SU-DHL-6 (cell line): Measurements from ENCODE around the gene TOP1.

Source experiments
- H2AFZ ChIP-seq: fragments of 200-600 bp; sonication (generic); 2 replicates; pipeline ENCODE4 v1.6.1; 2014; ENCODE audit warnings: low read depth, mild to moderate bottlenecking, moderate library complexity, mixed read lengths, antibody characterized with exemption, low read length; ENCODE audit not compliant: severe bottlenecking
- H3F3A ChIP-seq: fragments of 200-600 bp; shearing (Covaris generic); 2 replicates; pipeline ENCODE4 v1.6.0; 2016; ENCODE audit warnings: antibody characterized with exemption, mild to moderate bottlenecking; ENCODE audit not compliant: insufficient read depth
- H3K27ac ChIP-seq: fragments of 200-600 bp; sonication (generic); 2 replicates; pipeline ENCODE4 v1.5.1; 2016; ENCODE audit warnings: low read depth, mild to moderate bottlenecking, low read length, moderate library complexity, mixed read lengths
- H3K27me3 ChIP-seq: fragments of 200-600 bp; sonication (generic), shearing (Covaris generic); 2 replicates; pipeline ENCODE4 v1.6.0; 2014; ENCODE audit warnings: mild to moderate bottlenecking, low read length
- H3K36me3 ChIP-seq: fragments of 200-600 bp; sonication (generic); 2 replicates; pipeline ENCODE4 v1.6.1; 2014; ENCODE audit warnings: mild to moderate bottlenecking, low read length, mixed read lengths
- H3K4me2 ChIP-seq: fragments of 300-600, 200-600 bp; shearing (Covaris generic), sonication (generic); 2 replicates; pipeline ENCODE4 v1.6.0; 2014; ENCODE audit warnings: low read length, low read depth, mild to moderate bottlenecking; ENCODE audit not compliant: poor library complexity, severe bottlenecking
- H3K4me3 ChIP-seq: fragments of 200-600 bp; sonication (generic); 2 replicates; pipeline ENCODE4 v1.5.1; 2014; ENCODE audit warnings: antibody characterized with exemption, low read length, mild to moderate bottlenecking, mixed read lengths; ENCODE audit not compliant: insufficient read depth, poor library complexity, severe bottlenecking
- H3K79me2 ChIP-seq: fragments of 200-600 bp; sonication (generic); 2 replicates; pipeline ENCODE4 v1.6.1; 2014; ENCODE audit warnings: mild to moderate bottlenecking, low read length, moderate library complexity; ENCODE audit not compliant: insufficient read depth
- H3K9ac ChIP-seq: fragments of 200-600 bp; sonication (generic); 2 replicates; pipeline ENCODE4 v1.7.0; 2014; ENCODE audit warnings: mild to moderate bottlenecking, low read length
- H3K9me2 ChIP-seq: fragments of 200-600 bp; sonication (generic); replicated peaks from 2 replicates; pipeline ENCODE4 v1.6.1; 2014; ENCODE audit warnings: low read length; ENCODE audit not compliant: insufficient read depth
- H3K9me3 ChIP-seq: fragments of 200-600 bp; sonication (generic); 2 replicates; pipeline ENCODE4 v1.6.1; 2014; ENCODE audit warnings: low read length, mixed read lengths; ENCODE audit not compliant: insufficient read depth
- H4K20me1 ChIP-seq: fragments of 200-600 bp; sonication (generic); 2 replicates; pipeline ENCODE4 v1.6.1; 2014; ENCODE audit warnings: low read depth, mild to moderate bottlenecking, antibody characterized with exemption, low read length, moderate library complexity, mixed read lengths
- CTCF ChIP-seq: fragments of 200-600 bp; sonication (generic); IDR thresholded peaks from one replicate; pipeline ENCODE4 v1.5.1; 2017; ENCODE audit warnings: antibody characterized with exemption, mild to moderate bottlenecking, low read length, moderate library complexity; ENCODE audit not compliant: insufficient read depth, poor library complexity, severe bottlenecking
- EZH2phosphoT487 ChIP-seq: fragments of 200-600 bp; sonication (generic), shearing (Covaris generic); conservative IDR thresholded peaks from 2 replicates; pipeline ENCODE4 v1.6.1; 2018; ENCODE audit warnings: mild to moderate bottlenecking, antibody characterized with exemption, low read length, moderate library complexity, mixed read lengths

The TOP1 gene

DNA sequence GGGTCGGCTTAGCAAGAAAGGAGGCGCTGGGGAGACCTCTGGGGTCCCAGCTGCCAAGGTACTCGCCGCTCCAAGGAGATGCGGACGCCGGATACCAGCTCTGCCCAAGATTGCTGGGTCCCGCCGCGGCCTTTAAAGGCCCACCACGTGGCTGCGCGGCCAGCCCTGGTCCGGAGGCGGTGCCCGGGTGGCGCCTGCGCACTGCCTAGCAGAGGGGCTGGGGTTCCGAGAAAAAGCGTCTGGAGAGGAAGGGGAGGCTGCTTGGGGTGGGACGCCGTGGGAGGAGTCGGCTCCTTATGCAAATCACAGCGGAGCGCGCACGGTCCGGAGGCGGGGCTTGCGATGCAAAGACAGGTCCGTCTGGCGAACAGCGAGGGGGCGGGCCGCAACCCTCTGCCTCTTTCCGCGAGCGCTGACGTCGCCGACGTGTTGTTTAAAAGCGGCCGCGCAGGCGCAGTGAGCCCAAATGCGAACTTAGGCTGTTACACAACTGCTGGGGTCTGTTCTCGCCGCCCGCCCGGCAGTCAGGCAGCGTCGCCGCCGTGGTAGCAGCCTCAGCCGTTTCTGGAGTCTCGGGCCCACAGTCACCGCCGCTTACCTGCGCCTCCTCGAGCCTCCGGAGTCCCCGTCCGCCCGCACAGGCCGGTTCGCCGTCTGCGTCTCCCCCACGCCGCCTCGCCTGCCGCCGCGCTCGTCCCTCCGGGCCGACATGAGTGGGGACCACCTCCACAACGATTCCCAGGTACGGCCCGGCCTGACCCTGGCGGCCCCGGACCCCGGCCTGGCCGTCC, at the start of gene TOP1:
TOP1 (plus strand) TSS at position 464 of the 791 bp plus-strand sequence; CDS start at position 710, 246 bp downstream.
- Histone ChIP-seq H3K79me2 (peaks cover 48% of the 10 kb centered on the region), H2AFZ (peak within 1 kb of the TSS; percentile 50)

DNA sequence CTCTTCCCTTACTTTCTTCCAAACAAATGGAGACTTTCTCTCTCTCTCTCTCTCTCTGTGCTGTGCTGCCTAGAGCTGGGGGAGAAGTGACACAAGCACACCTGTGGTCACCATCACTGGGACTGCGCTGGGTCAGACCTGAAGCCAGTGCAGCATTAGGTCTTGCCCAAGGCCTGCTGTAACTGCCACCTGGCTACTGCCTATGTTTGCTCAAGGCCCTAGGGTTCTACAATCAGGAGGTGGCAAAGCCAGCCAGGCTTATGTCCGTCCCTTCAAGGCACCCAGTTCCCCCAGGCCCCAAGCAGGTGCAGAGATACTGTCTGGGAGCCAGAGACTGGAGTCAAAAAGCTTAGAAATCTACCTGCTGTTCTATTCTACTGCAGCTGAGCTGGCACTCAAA, 49.4 kb upstream of the TOP1 start:
- Histone ChIP-seq H3K9ac (no peak overlapping the region), H3F3A (no peaks in the 10 kb centered on the region), H3K27ac (no peak overlapping the region), H3K27me3 (no peaks in the 10 kb centered on the region), H3K4me3 (no peak overlapping the region), H2AFZ (no peak overlapping the region), H4K20me1 (no peaks in the 10 kb centered on the region), H3K36me3 (no peaks in the 10 kb centered on the region), H3K9me2 (no peaks in the 10 kb centered on the region), H3K4me2 (no peak overlapping the region), H3K79me2 (no peaks in the 10 kb centered on the region), H3K9me3 (no peaks in the 10 kb centered on the region)
- no peak for TF ChIP-seq EZH2phosphoT487
- no peak for TF ChIP-seq CTCF

More for the DNA sequence above, at the start of gene TOP1:
- Histone ChIP-seq H3K9me3 (no peaks in the 10 kb centered on the region), H3K4me2 (peak within 1 kb of the TSS; percentile 99), H3K36me3 (peaks cover 4% of the 10 kb centered on the region; the same call in 1 of the 2 replicates), H4K20me1 (peaks cover 16% of the 10 kb centered on the region), H3K9me2 (no peaks in the 10 kb centered on the region), H3K27ac (peak within 1 kb of the TSS; percentile 65), H3F3A (0 out of 2 replicates have a peak, but pooled peaks cover 4% of the 10 kb centered on the region), H3K9ac (peak within 1 kb of the TSS; percentile 95), H3K4me3 (peak within 1 kb of the TSS; percentile 85), H3K27me3 (no peaks in the 10 kb centered on the region)
- TF ChIP-seq EZH2phosphoT487 (no peak), CTCF (no peak)

GRCh38 chr20:40980106-40980827, 48.4 kb upstream of the TOP1 start:
- Histone ChIP-seq H4K20me1 (no peaks in the 10 kb centered on the region), H3F3A (no peaks in the 10 kb centered on the region), H3K9me2 (no peaks in the 10 kb centered on the region), H3K4me3 (no peak overlapping the region), H3K27me3 (no peaks in the 10 kb centered on the region), H3K27ac (no peak overlapping the region), H3K79me2 (no peaks in the 10 kb centered on the region), H2AFZ (no peak overlapping the region), H3K4me2 (no peak overlapping the region), H3K36me3 (no peaks in the 10 kb centered on the region), H3K9me3 (no peaks in the 10 kb centered on the region), H3K9ac (no peak overlapping the region)
- TF ChIP-seq EZH2phosphoT487, result no peak

DNA sequence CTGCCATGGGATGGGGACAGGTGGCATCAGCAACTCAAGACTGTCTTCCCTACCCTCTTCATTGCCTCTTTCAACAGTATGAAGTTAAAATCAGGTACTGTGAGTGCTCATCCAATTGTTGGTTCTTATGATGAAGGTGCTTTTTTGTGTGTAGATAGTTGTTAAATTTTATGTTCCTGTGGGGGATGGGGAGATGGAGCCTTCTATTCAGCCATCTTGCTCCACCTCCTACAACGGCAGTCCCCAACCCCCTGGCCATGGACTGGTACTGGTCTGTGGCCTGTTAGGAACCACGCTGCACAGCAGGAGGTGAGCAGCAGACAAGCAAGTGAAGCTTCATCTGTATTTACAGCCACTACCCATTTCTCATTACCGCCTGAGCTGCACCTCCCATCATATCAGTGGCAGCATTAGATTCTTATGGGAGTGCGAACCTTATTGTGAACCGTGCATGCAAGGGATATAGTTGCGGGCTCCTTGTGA, 47.8 kb upstream of the TOP1 start:
- Histone ChIP-seq H3F3A (no peaks in the 10 kb centered on the region), H3K27me3 (no peaks in the 10 kb centered on the region), H3K9ac (no peak overlapping the region), H3K36me3 (no peaks in the 10 kb centered on the region), H3K79me2 (no peaks in the 10 kb centered on the region), H3K9me2 (no peaks in the 10 kb centered on the region), H2AFZ (no peak overlapping the region), H3K4me3 (no peak overlapping the region), H3K27ac (no peak overlapping the region), H3K4me2 (no peak overlapping the region), H4K20me1 (no peaks in the 10 kb centered on the region), H3K9me3 (no peaks in the 10 kb centered on the region)
- no peak for TF ChIP-seq EZH2phosphoT487
- TF ChIP-seq CTCF, result no peak
